Jurkat, Clone E6-1 (cell line): ENCODE data around the gene MRPL22.
A peak's percentile ranks its signal among the peaks of the same experiment; 100 is the strongest.
"Not testable (repeated sequence)": the region's sequence is repeated elsewhere in the genome, so short reads cannot be mapped to it uniquely, and the experiment has no call there.

Experiments used
- DNase-seq: peaks from one replicate; pipeline ENCODE4 v3.0.0-alpha.2; 2011; ENCODE audit warnings: low read depth, low spot score
- H3K4me3 ChIP-seq: 2 replicates; pipeline ENCODE4 v1.5.1; 2011; ENCODE audit warnings: mild to moderate bottlenecking, low read length, control low read depth, moderate library complexity

The MRPL22 gene

GRCh38 chr5:154977409-154977808 is 36.5 kb downstream of the MRPL22 start:
- DNase-seq = no peak
- no peak overlapping the region for H3K4me3 ChIP-seq

GRCh38 chr5:154978294-154978693 is 37.4 kb downstream of the MRPL22 start:
- DNase-seq, H3K4me3 ChIP-seq: not testable (repeated sequence)

- DNase-seq = no peak
- no peak overlapping the region for H3K4me3 ChIP-seq
Observed at GRCh38 chr5:154984946-154985516, 44.2 kb downstream of the MRPL22 start.

GRCh38 chr5:154986151-154986550 is 45.3 kb downstream of the MRPL22 start:
- no peak overlapping the region for H3K4me3 ChIP-seq
- DNase-seq = no peak

- no peak for DNase-seq
- no peak overlapping the region for H3K4me3 ChIP-seq
Observed at GRCh38 chr5:154989626-154990025, 48.8 kb downstream of the MRPL22 start.

GRCh38 chr5:154993461-154993860 is 52.6 kb downstream of the MRPL22 start:
- H3K4me3 ChIP-seq = no peak overlapping the region
- peak; percentile 23 for DNase-seq

GRCh38 chr5:154995679-154996078 is 54.8 kb downstream of the MRPL22 start:
- no peak for DNase-seq

GRCh38 chr5:154997746-154998145 is 56.9 kb downstream of the MRPL22 start:
- H3K4me3 ChIP-seq = no peak overlapping the region
- no peak for DNase-seq

More at GRCh38 chr5:154995679-154996078, 54.8 kb downstream of the MRPL22 start:
- no peak overlapping the region for H3K4me3 ChIP-seq

- H3K4me3 ChIP-seq = no peak overlapping the region
- DNase-seq = no peak
Observed at GRCh38 chr5:154999865-155000264, 59.0 kb downstream of the MRPL22 start.

GRCh38 chr5:155001523-155001922 is 60.6 kb downstream of the MRPL22 start:
- no peak for DNase-seq
- no peak overlapping the region for H3K4me3 ChIP-seq

- not testable (repeated sequence) for DNase-seq, H3K4me3 ChIP-seq
Observed at GRCh38 chr5:155002722-155003121, 61.8 kb downstream of the MRPL22 start.

- no peak overlapping the region for H3K4me3 ChIP-seq
- no peak for DNase-seq
Observed at GRCh38 chr5:155004138-155004744, 63.4 kb downstream of the MRPL22 start.

- not testable (repeated sequence) for H3K4me3 ChIP-seq, DNase-seq
Observed at GRCh38 chr5:155006265-155006664, 65.4 kb downstream of the MRPL22 start.

GRCh38 chr5:155008669-155009068 is 67.8 kb downstream of the MRPL22 start:
- no peak overlapping the region for H3K4me3 ChIP-seq
- DNase-seq = no peak

GRCh38 chr5:155010881-155011280 is 70.0 kb downstream of the MRPL22 start:
- no peak for DNase-seq
- no peak overlapping the region for H3K4me3 ChIP-seq

GRCh38 chr5:155013526-155013925 is 72.7 kb downstream of the MRPL22 start, which contains the start of gene KIF4B:
KIF4B (plus strand) TSS chr5:155013755; CDS start chr5:155013860, 105 bp downstream.
- DNase-seq = no peak
- peak within 1 kb of the TSS; percentile 24 for H3K4me3 ChIP-seq

GRCh38 chr5:155015239-155015638 is 74.4 kb downstream of the MRPL22 start:
- no peak overlapping the region for H3K4me3 ChIP-seq
- no peak for DNase-seq

- DNase-seq = no peak
- no peak overlapping the region for H3K4me3 ChIP-seq
Observed at GRCh38 chr5:155017610-155018009, 76.7 kb downstream of the MRPL22 start.
